B cell (primary cell): ENCODE results near the gene FGFR1OP2. TPM values are rescaled to one million over a fixed set of nuclear protein-coding genes. Genes with fewer than 3 reads are reported as not detected.

Experiments used
- ATAC-seq: fragments of 200-7000 bp; cut with Tn5 transposase; one replicate; pipeline ENCODE4 v1.10.0; 2021; ENCODE audit warnings: low read depth, mild to moderate bottlenecking, moderate number of reproducible peaks, moderate library complexity
- CTCF ChIA-PET: fragments of 350-600 bp; sonication (Branson Sonifier 250); formaldehyde crosslinking; loops from one replicate; lab custom pipeline; 2021; ENCODE audit warnings: antibody characterized with exemption, inconsistent platforms; lab: Charles Lee
- POLR2A ChIA-PET: fragments of 350-600 bp; sonication (Branson Sonifier 250); formaldehyde crosslinking; loops from one replicate; lab custom pipeline; 2021; ENCODE audit warnings: antibody characterized with exemption; lab: Charles Lee
- DNase-seq: peaks from one replicate; pipeline ENCODE4 v3.0.0; 2013
- H2AFZ ChIP-seq: 2 replicates; pipeline ENCODE4 v1.6.1; 2012; ENCODE audit warnings: mild to moderate bottlenecking, low read depth, low read length; ENCODE audit not compliant: insufficient read depth, poor library complexity, severe bottlenecking
- H3K27ac ChIP-seq, 2 donors: 1 replicate in 1 of 2; 2 replicates in 1 of 2; pipeline ENCODE4 v1.5.1; 2012 to 2013; ENCODE audit warnings: low read length in 2 of 2, mild to moderate bottlenecking in 2 of 2, moderate library complexity in 1 of 2
- H3K27me3 ChIP-seq, 4 experiments: fragments of 200-600 bp in 1 of 4; sonication (generic) in 1 of 4; replicated peaks in 1 of 4; 1 replicate in 2 of 4; 2 replicates in 2 of 4; pipeline versions ENCODE4 v1.6.1 to v1.7.0; 2013 to 2016; ENCODE audit warnings: low read length in 3 of 4, mild to moderate bottlenecking in 2 of 4, mixed read lengths in 1 of 4, moderate library complexity in 1 of 4; ENCODE audit not compliant: insufficient read depth in 4 of 4, control insufficient read depth in 3 of 4; ENCODE audit errors: control extremely low read depth in 1 of 4
- H3K36me3 ChIP-seq, 2 experiments: replicated peaks in 1 of 2; 1 replicate in 1 of 2; 2 replicates in 1 of 2; pipeline versions ENCODE4 v1.6.1 to v1.7.1; 2013; ENCODE audit warnings: low read length in 1 of 2; ENCODE audit not compliant: insufficient read depth in 2 of 2, control insufficient read depth in 1 of 2; ENCODE audit errors: control extremely low read depth in 1 of 2, extremely low read depth in 1 of 2
- H3K4me1 ChIP-seq, 2 donors: fragments of 200-600 bp in 1 of 2; sonication (generic) in 1 of 2; 1 replicate in 1 of 2; 2 replicates in 1 of 2; pipeline versions ENCODE4 v1.5.1 to v1.6.1; 2013 to 2017; ENCODE audit warnings: low read length in 2 of 2; ENCODE audit not compliant: control insufficient read depth in 2 of 2, insufficient read depth in 2 of 2
- H3K4me2 ChIP-seq: replicated peaks from 2 replicates; pipeline ENCODE3; 2012; ENCODE audit warnings: mild to moderate bottlenecking, low read depth, low read length; ENCODE audit not compliant: poor library complexity, severe bottlenecking
- H3K4me3 ChIP-seq, 5 experiments: fragments of 200-600 bp in 1 of 5; sonication (generic) in 1 of 5; 1 replicate in 3 of 5; 2 replicates in 2 of 5; pipeline versions ENCODE4 v1.5.1 to v1.7.0; 2011 to 2016; ENCODE audit warnings: low read length in 4 of 5, mild to moderate bottlenecking in 4 of 5, low read depth in 2 of 5, control low read depth in 1 of 5, moderate library complexity in 1 of 5; ENCODE audit not compliant: insufficient read depth in 1 of 5; ENCODE audit errors: control extremely low read depth in 1 of 5, extremely low read depth in 1 of 5
- H3K79me2 ChIP-seq: fragments of 200-600 bp; sonication (generic); one replicate; pipeline ENCODE4 v1.6.0; 2016; ENCODE audit warnings: low read length; ENCODE audit not compliant: control insufficient read depth, insufficient read depth
- H3K9ac ChIP-seq: fragments of 200-600 bp; sonication (generic); 2 replicates; pipeline ENCODE4 v1.6.1; 2017; ENCODE audit warnings: mild to moderate bottlenecking, low read length, moderate library complexity
- H3K9me3 ChIP-seq, 3 donors: one replicate each; pipeline versions ENCODE4 v1.6.1 to v1.7.1; 2013; ENCODE audit warnings: low read length in 2 of 3; ENCODE audit not compliant: control insufficient read depth in 2 of 3, insufficient read depth in 1 of 3; ENCODE audit errors: control extremely low read depth in 1 of 3
- H4K20me1 ChIP-seq: 2 replicates; pipeline ENCODE4 v1.6.0; 2012; ENCODE audit warnings: mild to moderate bottlenecking, low read length; ENCODE audit not compliant: insufficient read depth, control insufficient read depth, poor library complexity, severe bottlenecking
- H3K27ac Mint-ChIP-seq: one replicate; pipeline ENCODE4 v1.8.0; 2021; ENCODE audit warnings: mixed read lengths
- H3K27me3 Mint-ChIP-seq: one replicate; pipeline ENCODE4 v1.8.0; 2021; ENCODE audit warnings: mixed read lengths
- H3K4me1 Mint-ChIP-seq: one replicate; pipeline ENCODE4 v1.8.0; 2021; ENCODE audit warnings: mixed read lengths
- H3K4me3 Mint-ChIP-seq: one replicate; pipeline ENCODE4 v1.8.0; 2021; ENCODE audit warnings: mixed read lengths
- H3K9me3 Mint-ChIP-seq: one replicate; pipeline ENCODE4 v1.8.0; 2022; ENCODE audit warnings: mixed read lengths; ENCODE audit not compliant: insufficient read depth
- CTCF ChIP-seq: fragments of 200-600 bp; IDR thresholded peaks from one replicate; pipeline ENCODE4 v1.8.0; 2022; ENCODE audit warnings: antibody characterized with exemption, mild to moderate bottlenecking
- EZH2 ChIP-seq: IDR thresholded peaks from 2 replicates; pipeline ENCODE4 v1.6.1; 2012; ENCODE audit warnings: borderline replicate concordance, low read depth, mild to moderate bottlenecking, moderate library complexity, low read length; ENCODE audit not compliant: insufficient read depth, poor library complexity, severe bottlenecking
- WGBS: methylation state at CpG from one replicate; pipeline ENCODE4 v1.1.5; 2013; ENCODE audit warnings: missing lambda C conversion rate; ENCODE audit not compliant: insufficient coverage; 5-methylcytosine and 5-hydroxymethylcytosine counted together
- intact Hi-C: fragments of 100-400 bp; cut with micrococcal nuclease; formaldehyde crosslinking; loops from one replicate; pipeline ENCODE4 v1.10.0; 2022
- polyA plus RNA-seq: library from polyadenylated mRNA; depleted of rRNA; stranded (reverse); fragments of >200 nt; gene quantifications from 2 replicates; pipeline ENCODE4 v1.2.3, GENCODE V29; 2012
- total RNA-seq, 2 donors: library from RNA; stranded (reverse); fragments of 120-200 nt in 1 of 2; gene quantifications; 1 replicate in 1 of 2; 2 replicates in 1 of 2; pipeline versions ENCODE4 v1.2.3 to v1.2.4, GENCODE V29; 2013 to 2022

FGFR1OP2 gene
- total and polyA plus RNA-seq, 2 donors (not counting 1 experiment from before 2014, with no cell fraction given): 22.3 to 64.3 TPM

- CTCF ChIA-PET: no interaction called here
- no peak overlapping the region for H3K4me3 Mint-ChIP-seq
Measured at GRCh38 chr12:26929590-26929989, 8.7 kb upstream of the FGFR1OP2 start.

More at GRCh38 chr12:26929590-26929989, 8.7 kb upstream of the FGFR1OP2 start:
- Histone ChIP-seq H4K20me1 (no peaks in the 10 kb centered on the region), H3K27ac (no peak overlapping the region), H3K79me2 (peaks cover 19% of the 10 kb centered on the region), H3K36me3 (peaks cover 10 to 26% of the 10 kb centered on the region in 2 experiments), H3K4me1 (no peaks in the 10 kb centered on the region), H3K4me2 (no peak overlapping the region), H3K27me3 (no peaks in the 10 kb centered on the region), H2AFZ (no peak overlapping the region), H3K9me3 (no peaks in the 10 kb centered on the region), H3K4me3 (no peak overlapping the region), H3K9ac (no peak overlapping the region)
- DNase-seq (no peak), ATAC-seq (no peak)
- H3K27me3 Mint-ChIP-seq: no peaks in the 10 kb centered on the region
- POLR2A ChIA-PET: interaction anchor here (0.7 kb wide), 1 partner anchor 49 kb away, joined by 5 read pairs; no protein-coding TSS in a partner anchor
- WGBS: 100% methylated on average over 1 of the region's 2 CpGs
- H3K4me1 Mint-ChIP-seq: peaks cover 4% of the 10 kb centered on the region
- TF ChIP-seq CTCF (no peak), EZH2 (no peak)
- H3K27ac Mint-ChIP-seq: no peak overlapping the region
- H3K9me3 Mint-ChIP-seq: no peaks in the 10 kb centered on the region
- intact Hi-C loops: no loop called here
